GM21737 (cell line): ENCODE measurements around the gene IL1RL2.

Source experiments
- ATAC-seq: cut with Tn5 transposase; IDR thresholded peaks from one replicate; pipeline ENCODE4 v1.9.1; 2021; ENCODE audit warnings: mild to moderate bottlenecking, moderate library complexity; ENCODE audit not compliant: unreplicated experiment

Gene IL1RL2

DNA sequence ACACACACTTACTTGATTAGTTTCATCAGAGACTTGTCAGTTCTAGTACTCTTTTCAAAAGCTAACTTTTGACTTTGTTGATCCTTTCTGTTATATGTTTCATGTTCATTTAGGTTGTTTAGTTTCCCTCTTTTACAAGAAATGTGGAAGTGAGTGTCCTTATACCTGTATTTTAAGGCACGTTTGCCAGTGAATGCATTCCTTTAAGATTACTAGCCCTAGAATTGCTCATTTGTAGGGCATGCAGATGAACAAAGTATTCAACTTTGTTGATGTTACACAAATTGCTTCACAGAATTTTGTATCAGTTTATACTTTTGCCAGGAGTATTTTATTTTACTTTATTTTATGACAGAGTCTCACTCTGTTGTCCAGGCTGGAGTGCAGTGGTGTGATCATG lies 6.3 kb downstream of the IL1RL2 start:
- ATAC-seq = no peak

DNA sequence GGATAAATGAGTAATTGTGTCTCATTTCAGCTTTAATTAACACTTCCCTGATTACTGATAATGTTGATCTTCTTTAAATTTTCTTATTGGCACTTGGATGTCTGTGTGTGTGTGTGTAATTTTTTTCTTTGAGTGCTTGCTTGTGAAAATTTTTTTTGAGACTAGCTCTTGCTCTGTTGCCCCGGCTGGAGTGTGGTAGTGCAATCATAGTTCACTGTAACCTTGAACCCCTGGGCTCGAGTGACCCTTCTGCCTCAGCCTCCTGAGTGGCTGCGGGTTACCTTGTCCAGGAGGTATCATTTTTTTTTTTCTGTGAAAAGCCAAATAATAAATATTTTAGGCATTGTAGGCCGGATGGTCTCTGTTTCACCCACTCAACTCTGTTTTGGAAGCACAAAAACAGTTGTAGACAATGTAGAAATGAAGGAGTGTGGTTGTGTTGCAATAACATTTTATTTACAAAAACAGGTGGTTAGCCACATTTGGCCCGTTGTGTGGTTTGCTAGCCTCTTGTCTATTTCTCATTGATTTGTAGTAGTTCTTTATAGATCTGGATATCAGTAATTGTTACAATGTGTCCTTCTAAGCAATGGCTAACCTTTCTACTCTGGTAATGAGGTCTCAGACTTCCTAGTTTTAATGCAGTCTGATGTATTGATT lies 7.9 kb downstream of the IL1RL2 start:
- no peak for ATAC-seq

DNA sequence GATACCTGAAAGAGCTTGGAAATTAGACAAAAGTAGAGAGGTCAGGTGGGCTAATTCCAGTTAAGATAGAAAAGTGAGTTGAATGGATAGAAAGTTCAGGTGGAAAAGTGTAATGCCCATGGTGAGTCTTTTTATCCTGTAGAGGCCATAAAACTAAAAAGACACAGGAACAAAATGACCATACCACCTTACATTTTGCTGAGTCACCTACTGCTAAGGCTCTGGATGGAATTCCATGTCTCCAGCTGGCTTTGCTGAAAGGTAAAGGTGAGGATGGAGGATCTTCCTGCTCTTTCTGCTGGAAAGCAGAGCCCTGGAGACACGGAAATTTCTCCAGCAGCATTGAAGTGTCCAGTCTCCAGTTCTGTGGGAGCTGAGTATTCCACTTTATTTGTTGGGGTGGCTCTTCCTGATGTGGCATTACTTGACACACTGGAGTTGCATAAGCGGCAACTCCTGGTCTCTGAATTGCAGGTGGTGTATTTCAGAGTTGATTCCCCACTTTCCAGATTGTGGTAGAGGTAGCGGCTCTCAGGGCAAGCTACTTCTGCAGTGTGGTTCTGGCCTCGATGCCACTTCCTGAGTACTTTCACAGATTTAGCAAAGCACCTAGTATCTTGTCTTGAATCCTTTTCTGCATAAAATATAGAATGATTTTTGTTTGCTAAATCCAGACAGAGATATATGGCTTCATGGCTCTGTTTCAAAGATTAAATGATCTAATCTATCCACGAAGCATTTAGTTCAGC lies 10.7 kb downstream of the IL1RL2 start:
- ATAC-seq = no peak

DNA sequence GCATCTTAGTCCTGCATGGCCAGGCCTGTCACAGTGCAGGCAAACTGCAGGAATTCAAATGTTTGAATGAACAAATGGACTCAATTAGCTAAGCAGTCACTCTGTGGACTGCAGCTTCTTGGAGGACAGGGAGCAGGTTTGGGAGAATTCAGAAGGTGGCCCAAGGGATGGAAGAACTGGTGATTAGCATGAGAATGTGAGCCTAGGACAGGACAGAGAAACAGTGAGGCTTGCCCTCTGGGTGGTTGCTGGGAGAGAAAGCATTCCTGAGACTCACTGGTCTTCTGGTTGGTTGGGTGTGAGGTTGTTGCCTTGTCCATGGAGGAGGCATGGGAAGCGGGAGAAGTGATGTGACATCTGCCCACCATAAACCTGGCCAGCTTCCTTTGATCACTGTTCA lies 13.7 kb downstream of the IL1RL2 start:
- no peak for ATAC-seq

DNA sequence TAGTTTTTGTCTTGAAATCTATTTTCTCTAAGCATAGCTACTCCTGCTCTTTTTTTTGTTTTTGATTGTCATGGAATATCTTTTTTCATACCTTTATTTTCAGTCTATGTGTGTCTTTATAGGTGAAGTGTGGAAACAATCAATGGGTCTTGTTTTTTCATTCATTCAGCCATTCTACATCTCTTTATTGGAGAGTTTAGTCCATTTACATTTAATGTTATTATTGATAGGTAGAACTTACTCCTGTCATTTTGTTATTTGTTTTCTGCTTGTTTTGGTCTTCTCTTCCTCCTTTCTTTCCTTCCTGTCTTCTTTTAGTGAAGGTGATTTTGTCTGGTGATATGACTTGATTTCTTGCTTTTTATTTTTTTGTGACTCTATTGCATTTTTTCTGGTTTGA lies 17.8 kb downstream of the IL1RL2 start:
- no peak for ATAC-seq

DNA sequence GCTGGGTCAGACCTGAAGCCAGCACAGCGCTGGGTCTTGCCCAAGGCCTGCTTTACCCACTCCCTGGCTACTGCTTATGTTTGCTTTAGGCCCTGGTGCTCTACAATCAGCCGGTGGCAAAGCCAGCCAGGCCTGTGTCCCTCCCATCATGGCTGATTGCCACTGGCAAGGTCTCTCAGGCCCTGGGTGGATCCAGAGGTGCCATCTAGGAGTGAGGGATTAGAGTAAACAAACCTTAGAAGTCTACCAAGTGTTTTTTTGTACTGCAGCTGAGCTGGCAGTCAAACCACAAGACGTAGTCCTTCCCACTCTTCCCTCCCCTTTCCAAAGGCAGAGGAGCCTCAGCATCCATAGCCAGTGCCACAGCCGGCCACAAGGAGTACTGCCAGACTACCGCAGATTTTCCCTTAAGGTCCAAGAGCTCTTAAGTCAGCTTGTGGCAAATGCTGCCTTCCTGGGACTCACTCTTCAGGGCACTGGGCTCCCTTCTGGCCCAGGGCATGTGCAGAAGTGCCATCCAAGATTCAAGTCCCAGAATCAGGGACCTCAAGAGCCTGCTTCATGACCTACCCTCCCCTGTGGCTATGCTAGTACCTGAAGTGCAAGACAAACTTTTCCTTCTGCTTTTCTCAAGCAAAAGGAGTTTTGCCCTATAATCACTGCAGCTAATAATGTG lies 20.0 kb downstream of the IL1RL2 start:
- no peak for ATAC-seq

DNA sequence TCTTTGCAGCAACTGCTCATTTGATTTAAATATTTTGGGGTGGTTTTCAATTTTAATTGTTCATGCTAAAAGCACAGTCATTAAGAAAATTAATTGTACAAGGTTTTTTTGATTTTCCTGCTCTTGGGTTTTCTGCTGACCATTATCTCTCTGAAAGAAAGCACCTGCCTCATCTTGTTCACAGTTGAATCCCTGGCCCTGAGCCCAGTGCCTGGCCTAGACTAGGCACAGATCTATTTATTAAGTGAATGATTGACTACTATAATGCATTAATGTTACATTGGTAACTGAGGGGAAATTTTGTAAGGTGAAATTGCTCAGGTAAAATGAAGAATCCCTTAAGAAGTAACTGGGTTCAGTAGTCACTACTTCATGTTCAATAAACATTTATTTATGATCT lies 22.0 kb downstream of the IL1RL2 start:
- ATAC-seq = no peak

DNA sequence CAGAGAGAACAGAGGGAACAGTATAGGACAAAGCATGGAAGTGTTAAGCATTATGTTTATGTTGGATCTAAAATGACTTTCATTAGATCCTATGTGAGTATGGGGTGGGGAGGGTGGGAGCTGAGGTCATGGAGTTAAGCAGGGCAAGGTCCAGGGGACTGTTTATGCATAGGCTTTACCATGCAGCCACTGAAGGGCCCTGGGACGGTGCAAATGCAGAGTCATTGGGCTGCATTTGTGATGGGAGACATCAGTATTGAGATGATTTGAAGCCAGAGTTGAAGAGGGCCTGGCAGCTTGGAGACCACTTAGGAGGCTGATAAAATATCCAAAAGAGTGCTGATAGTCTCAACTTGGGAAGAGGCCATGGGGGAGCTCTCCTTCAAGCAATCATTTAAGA lies 22.7 kb downstream of the IL1RL2 start:
- no peak for ATAC-seq

DNA sequence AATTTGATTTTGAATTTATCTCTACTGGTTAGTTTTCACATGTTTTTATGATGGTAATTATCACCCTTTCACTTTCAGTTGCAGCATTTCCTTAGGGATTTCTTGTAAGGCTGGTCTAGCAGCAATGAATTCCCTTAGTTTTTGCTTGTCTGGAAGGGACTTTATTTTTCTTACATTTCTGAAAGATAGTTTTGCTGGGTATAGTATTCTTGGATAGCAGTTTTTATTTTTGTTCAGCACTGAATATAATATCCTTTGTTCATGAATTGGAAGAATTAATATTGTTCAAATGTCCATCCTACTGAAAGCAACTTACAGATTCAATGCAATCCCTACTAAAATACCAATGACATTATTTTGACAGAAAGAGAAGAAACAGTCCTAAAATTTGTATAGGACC lies 30.2 kb downstream of the IL1RL2 start:
- ATAC-seq = no peak

DNA sequence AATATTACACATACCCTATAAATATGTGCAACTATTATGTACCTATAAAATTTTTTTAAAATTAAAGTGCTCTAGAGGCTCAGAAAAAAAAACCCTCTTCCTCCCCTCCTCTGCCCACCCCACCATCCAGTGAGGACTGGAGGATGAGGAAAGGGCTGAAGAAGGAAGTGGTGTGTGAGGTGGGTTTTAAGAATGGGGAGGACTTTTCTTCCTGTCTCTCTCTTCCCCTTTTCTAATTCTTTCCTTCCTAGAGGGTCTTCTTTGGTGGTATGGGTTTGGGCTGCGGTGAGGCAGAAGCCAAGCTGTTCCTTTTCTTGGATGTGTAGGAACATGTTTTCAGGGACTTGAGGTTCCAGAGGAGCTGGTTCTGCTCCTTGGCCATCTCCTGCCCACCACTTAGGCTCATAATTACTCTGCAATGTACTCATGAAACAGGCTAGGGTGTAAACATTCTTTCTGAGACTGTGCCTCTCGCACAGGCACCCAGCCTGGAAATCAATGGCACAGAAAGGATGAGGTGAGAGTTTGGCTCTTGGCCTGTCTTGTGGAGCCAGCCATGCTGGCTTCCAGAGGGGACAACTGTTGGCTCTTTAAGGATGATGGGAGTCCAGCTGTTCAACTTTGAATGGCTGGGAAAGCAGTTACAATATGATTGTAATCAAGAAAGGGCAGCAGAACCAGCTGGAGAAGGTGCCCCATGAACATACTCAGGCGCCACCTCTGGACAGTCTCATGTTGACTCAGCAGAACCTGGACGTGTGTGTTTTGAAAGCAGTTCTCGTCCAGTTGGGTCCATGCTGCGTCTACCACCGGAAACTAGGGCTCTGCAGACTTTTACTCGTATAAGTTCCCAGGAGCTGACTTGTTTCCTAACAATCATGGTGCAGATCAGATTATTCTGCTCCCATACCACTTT lies 38.3 kb downstream of the IL1RL2 start:
- no peak for ATAC-seq

DNA sequence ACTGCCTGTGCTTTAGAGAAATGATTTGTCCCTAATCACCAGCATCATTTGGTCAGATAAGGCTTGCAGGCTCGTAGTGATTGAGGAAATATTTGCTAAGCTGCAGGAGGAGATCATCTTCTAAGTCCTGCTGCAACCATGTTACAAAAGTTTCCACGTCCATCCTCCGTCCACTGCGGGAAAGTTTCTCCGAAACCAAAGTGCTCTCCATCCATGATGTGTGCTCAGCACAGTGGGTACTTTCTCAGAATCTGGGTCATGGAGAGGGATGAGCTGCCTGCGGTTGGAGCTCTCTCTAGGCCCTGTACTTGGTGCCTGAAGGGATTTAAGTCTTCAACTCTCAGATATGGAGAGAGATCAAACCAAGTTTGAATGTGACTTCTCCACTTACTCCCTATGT lies 39.3 kb downstream of the IL1RL2 start:
- ATAC-seq = no peak

DNA sequence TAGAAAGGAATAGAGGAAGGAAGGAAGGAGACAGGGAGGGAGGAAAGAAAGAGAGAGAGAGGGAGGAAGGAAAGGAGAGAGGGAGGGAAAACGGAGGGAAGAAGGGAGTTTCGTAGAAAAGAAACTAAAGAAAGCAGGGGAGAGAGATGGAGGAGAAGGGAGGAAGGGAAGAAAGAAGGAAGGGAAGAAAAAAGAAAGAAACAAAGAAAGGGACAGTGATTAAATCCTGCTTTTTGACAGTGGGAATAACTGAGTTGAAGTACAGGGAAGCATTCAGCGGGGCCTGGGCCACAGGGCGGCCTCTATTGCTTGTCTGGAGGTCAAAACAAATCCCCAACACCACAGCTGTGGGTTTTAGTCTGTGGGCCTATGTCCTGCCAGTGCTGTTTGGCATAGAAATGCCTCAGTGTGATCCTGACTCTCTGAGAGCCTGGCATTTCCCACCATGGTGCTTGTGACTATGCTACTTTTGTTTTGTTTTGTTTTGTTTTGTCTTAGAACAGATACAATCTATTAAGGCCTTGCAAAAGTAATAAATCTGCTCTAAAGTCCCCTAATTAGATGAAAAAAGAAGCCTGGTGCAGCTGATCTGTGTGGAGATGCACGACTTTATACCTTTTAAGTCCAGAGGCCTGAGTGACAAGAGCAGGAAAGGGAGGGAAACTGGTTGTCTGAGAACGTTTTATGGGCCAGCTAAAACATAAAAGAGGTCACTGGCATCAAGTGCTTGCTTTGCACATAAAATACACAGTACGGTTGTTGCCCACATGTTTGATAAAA lies 40.0 kb downstream of the IL1RL2 start:
- ATAC-seq = no peak

DNA sequence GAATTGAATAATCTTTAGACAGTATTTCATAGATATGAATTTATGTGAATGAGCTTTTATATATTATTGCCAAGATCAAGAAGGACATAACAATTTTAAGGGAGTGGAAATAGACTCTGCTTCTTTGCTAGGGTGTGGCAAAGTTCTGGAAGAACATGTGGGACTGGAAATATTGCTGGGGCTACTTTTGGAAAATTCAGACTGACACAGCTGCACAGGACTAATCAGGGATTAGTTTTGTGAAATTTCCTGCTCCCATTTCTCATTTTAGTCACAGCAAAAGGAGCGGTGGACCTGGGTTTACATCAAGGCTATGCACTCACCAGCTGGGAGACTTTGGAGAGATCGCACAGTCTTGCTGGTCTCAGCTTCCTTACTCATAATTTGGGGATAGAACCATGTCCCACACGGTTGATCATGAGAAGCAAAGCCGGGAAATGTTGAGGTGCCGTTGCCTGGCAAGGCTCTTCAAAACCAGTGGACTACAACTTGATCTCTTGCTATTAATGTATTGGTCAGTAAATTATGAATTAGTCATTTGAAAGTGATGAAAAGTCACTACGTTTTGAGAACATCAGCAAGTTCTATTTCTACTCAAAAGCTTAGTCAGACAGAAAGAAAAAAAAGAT lies 42.4 kb downstream of the IL1RL2 start:
- ATAC-seq = no peak

DNA sequence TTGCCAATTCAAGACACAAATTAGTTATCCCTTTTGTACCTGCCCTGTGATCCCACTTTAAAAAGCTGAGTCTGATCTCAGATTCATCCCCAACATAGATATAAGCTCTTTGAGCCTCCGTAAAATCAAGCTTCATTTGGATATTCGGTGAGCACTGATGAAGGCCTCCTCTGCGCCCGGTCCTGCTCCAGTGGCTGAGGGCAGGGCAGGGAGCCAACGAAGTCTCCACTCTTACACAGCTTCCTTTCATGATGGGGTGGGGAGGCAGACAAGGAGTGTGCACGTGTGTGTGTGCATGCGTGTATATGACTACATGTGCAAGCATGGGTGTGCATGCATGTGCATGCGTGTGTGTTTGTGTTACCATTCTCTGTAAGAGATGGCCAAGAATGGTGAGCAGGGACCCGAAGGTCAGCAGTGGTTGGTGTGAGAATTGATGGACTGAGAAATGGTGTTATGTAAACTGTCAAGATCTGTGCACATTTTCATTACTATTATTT lies 43.6 kb downstream of the IL1RL2 start:
- ATAC-seq = no peak

DNA sequence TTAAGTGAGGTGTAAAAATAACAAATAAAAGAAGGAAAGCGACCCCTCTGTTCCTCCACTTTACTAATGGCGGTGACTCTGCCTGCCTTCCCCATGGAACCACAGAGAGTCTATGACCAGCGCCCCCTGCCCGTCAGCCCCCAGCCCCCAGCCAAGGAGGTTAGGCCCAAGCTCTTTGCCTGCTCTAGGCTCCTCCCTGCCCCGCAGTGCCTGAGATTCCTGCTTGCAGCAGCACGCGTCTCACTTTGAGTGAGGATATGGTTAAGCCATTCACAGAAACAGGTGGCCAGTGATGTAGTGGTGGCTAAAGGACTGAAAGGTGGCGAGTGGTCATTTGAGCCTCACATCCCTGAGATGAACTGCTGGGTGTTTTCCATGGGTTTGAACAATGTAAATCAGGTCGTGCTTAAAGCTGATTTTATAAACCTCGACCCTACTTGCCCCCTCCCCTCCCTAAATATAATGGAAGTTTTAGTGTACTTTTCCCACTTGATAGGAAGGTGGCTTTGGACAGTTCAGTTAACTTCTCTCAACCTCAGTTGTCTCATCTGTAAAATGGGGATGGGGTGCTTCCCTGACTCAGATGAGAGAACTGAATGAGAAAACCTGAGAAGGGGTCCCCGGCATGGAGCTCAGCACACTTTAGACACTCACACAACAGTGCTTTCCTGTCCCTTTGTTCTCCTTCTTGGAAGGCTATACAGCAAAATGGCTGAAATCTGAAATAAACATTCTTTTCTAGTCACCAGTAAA lies 46.5 kb downstream of the IL1RL2 start:
- no peak for ATAC-seq

DNA sequence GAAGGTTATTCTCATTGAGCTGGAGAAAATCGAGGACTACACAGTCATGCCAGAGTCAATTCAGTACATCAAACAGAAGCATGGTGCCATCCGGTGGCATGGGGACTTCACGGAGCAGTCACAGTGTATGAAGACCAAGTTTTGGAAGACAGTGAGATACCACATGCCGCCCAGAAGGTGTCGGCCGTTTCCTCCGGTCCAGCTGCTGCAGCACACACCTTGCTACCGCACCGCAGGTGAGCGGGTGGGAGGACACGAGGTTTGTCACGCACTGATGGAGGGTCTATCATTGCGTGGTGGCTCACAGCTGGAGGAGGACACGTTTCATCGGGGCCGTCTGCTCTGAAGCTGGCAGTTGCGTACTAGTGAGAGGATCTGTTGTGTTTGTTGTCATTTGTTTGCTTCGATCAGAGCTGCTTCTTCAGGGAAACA lies 48.2 kb downstream of the IL1RL2 start:
- ATAC-seq = no peak

DNA sequence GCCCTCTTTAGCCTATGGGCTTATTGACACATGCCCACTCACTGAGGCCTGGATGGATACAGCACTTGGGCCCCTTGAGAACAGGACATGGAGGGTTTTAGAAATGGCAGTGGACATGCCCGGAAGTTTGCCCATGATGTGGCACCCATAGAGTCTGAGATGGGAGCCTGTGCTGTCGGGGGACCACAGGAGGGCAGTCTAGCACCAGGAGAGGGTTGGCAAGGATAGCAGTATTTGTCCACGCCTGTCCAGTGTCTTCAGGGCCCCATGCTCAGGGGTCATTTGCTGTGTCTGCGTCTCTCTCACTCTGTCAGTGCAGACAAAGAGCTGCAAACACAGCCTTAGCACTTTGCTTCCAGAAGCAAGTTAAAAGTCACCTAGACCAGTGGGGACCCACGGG lies 48.7 kb downstream of the IL1RL2 start:
- no peak for ATAC-seq

DNA sequence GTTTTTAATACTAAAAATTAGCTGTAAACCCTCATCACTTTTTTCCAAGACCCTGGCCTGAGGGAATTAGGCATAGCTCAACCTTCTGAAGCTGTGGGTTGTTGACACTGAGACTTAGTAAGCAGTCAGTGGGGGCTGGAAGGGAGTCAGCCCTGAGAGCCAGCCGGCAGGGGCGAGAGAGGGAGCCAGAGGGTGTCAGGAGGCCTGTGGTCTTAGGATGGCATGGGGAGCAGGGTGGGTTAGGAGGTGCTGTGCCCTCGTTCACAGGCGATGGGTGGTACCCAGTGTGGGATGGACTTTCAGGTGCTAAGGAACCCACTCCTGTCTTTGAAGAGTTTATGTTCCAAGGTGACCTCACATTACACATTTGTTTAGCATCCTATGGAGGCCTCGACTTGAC lies 49.3 kb downstream of the IL1RL2 start:
- no peak for ATAC-seq

DNA sequence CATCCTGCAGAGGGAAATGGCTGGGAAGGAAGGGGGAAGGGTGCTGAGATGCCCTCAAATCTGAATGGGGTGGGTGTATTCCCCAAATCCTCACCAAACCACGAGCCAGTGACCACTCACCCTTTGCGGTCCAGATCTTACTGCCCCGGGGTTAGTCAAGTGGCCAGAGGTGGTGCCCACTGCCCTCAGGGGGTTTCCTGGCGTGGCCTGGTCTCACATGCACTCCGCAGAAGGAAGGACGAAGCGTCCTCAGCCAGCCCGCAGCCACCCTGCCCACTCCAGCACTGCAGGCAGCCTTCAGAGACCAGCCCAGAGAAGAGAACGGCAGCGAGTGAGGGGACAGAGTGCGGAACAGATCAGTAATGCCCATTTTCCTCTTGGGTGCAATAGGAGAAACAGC lies 50.4 kb downstream of the IL1RL2 start:
- ATAC-seq = no peak
